ENCODE data around the gene MKNK2. TPM values are rescaled to one million over a fixed set of nuclear protein-coding genes. Genes with fewer than 3 reads are reported as not detected.

The MKNK2 gene
- total RNA-seq, 1 donor from 2014 or later: 272 TPM

DNA sequence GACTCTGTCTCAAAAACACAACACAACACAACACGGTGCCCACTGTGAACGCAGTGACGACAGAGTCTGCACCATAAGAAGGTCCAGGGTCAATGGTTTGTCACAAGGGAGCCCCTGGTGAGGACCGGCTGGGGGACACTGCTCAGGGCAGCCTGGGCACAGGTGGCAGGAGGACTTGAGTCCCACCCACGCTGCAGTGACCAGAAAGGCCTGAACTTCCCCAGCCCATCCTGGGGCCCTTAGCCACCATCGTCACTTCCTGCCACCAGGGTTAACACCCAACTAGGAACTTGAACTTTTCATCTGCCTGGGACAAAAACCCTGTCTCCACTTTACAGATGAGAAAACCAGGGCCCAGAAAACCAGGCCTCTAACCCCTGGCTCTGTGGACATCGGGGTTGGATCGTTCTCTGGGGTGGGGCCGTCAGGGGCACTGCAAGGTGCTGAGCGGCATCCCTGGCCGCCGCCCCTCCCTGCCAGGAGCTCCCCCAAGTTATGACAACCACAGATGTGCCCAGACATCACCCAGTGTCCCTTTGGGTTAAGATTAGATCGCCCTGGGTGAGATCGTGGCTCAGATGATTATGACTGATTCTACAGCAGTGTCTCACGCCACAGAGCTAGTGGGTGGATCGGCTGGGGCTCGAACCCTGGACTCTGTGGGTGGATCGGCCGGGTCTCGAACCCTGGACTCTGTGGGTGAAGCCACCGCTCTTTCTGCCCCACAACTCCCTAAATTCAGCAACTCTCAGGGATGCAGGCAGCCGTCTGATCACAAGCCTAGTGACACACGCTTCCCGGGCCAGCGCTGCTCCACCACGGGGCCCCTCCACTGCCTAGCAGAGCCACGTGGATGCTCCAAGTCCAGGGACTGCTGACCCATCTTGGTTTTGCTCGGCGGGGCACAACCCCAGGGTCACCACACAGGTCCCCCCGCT, 31.1 kb upstream of the MKNK2 start:
- DNase-seq (no peak), ATAC-seq (peak; percentile 28)
- intact Hi-C loops (cut with micrococcal nuclease): no loop called here

DNA sequence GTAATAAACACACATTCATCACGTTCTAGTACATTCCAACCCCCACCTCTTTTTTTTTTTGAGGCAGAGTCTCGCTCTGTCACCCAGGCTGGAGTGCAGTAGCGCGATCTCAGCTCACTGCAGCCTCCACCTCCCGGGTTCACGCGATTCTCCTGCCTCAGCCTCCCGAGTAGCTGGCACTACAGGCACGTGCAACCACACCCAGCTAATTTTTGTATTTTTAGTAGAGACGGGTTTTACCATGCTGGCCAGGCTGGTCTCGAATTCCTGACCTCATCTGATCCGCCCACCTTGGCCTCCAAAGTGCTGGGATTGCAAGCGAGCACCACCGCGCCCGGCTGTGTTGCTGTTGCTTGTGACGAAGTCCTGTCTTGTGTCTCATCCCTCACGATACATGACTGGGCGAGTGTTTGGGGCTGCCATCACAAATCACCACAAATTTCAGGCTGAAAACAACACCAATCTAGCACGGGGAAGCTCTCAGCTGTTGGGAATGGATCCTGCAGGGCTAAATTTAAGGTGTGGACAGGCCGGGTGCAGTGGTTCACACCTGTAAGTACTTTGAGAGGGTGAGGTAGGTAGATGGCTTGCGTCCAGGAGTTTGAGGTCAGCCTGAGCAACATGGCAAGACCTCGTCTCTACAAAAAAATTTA, 29.4 kb upstream of the MKNK2 start:
- ATAC-seq: no peak
- no peak for DNase-seq
- intact Hi-C loops (cut with micrococcal nuclease): no loop called here

DNA sequence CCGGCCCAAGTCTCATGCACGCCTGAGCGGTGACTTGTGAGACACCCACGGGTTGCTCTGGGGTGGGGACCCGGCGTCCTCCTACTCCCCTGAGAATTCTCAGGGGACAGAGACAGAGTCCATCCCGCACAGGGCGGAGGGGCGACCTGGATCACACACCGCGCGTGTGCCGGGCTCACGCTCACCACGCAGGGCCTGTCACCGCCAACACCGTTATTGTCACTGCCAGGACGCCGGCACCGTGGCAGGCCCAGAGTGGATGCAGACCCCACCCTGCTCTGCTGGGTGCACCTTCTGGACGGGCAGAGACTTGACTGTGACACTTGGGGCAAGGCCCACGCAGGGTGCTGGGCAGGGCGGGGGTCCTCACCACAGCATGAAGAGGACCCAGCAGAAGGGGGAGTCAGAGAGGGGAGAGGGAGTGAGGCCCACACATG, 28.8 kb upstream of the MKNK2 start:
- ATAC-seq: no peak
- no peak for DNase-seq
- intact Hi-C loops (cut with micrococcal nuclease): no loop called here

DNA sequence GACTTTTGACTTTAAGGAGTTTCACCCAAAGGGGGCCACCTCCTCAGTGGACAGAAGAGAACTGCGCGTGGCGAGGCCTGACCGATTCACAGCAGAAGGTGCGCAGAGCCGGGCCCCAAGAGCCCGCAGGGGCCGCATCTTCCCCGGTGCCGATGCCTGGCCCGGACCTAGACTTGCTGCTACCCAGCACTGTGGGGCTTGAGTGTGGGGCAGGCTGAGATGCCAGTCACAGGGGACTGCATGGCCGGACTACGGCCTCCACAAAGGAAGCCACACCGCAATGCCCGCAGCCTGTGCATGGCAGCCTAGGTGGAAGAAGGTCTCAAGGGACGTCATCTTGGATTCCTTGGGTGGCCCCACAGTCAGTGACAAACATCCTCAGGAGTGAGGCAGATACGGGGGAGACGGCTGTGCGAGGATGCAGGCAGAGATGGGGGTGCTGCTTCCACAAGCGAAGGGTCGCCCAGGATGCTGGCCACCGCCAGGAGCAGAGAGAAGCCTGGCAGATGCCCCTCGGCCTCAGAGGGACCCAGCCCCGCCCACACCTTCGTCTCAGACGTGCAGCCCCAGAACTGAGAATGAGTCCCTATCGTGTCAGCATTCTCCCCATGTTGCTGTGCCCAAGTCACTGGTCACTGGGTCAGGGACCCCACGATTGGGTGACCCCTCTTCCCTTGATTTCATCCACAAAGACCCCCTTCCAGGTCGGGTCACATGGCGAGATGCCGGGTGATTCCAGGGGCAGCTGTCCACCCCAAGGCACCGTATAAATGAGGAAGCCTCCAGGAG, 28.2 kb upstream of the MKNK2 start:
- no peak for DNase-seq
- intact Hi-C loops (cut with micrococcal nuclease): no loop called here
- no peak for ATAC-seq

DNA sequence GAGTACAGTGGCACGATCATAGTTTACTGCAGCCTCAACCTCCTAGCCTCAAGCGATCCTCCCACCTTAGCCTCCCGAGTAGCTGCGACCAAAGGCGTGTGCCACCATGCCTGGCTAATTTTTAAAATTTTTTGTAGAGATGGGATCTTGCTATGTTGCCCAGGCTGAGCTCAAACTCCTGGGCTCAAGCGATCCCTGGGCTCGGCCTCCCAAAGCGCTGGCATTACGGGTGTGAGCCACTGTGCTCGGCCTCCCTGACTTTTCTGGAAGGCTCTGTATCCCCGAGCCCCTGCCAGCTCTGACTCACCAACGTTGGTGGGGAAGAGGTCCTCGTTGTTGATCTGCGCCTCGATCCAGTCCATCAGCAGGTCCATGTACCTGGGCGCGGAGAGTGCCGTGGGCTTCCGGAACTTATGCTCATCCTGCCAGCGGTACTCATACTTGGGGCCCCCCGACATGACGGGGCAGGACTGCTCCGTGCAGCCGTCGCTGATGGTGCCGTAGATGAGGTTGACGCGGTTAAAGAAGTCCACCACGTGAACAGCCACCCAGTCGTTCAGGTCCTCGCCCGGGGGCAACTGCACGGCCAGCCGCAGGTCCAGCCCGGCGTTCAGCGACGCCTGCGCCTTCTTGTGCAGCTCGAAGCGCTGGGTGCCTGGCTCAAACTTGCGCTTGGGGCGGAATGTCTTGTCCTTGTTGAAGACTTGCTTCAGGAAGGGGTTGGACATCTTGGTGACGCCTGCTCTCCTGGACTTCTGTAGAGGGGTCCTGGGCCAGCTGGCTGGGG, 27.0 kb upstream of the MKNK2 start:
- ATAC-seq: no peak
- intact Hi-C loops (cut with micrococcal nuclease): no loop called here
- no peak for DNase-seq

DNA sequence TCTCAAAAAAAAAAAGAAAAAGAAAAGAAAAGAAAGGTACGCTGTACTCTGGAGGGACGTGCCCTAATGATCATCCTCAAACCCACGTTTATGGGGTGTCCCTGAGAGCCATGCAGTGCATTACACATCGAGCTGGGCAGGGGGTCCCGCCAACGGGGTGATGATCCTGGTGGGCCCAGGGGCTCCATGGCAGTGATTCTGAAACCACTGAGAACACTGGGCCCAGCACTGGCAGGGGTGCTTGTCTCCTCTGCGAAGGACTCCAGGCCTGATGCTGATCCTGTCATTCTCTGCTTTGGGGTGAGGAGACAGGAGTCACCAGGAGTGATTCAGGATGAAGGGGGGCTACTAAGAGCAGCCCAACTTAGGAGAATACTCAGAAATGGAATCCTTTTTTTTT, 26.4 kb upstream of the MKNK2 start:
- no peak for ATAC-seq
- intact Hi-C loops (cut with micrococcal nuclease): no loop called here
- no peak for DNase-seq

DNA sequence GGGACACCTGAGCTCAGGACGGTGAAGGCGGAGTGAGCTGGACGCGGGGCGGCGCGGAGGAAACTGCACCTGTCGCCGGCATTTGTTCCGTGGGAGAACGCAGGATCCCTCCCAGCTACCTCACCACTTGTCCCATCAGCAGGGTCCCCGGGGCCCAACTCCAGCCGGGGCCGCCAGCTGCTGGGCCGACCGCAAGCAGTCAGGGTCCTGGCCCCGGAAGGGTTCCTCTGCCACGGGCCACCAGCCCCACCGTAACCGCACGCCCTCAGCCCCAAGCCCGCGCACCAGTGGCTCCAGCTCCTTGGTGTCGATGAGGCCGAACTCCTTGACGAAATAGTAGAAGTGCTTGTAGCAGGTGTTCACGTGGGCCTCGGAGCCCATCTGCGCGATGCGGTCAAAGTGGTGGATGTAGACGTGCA, 25.5 kb upstream of the MKNK2 start:
- intact Hi-C loops (cut with micrococcal nuclease): no loop called here
- ATAC-seq: no peak
- no peak for DNase-seq

DNA sequence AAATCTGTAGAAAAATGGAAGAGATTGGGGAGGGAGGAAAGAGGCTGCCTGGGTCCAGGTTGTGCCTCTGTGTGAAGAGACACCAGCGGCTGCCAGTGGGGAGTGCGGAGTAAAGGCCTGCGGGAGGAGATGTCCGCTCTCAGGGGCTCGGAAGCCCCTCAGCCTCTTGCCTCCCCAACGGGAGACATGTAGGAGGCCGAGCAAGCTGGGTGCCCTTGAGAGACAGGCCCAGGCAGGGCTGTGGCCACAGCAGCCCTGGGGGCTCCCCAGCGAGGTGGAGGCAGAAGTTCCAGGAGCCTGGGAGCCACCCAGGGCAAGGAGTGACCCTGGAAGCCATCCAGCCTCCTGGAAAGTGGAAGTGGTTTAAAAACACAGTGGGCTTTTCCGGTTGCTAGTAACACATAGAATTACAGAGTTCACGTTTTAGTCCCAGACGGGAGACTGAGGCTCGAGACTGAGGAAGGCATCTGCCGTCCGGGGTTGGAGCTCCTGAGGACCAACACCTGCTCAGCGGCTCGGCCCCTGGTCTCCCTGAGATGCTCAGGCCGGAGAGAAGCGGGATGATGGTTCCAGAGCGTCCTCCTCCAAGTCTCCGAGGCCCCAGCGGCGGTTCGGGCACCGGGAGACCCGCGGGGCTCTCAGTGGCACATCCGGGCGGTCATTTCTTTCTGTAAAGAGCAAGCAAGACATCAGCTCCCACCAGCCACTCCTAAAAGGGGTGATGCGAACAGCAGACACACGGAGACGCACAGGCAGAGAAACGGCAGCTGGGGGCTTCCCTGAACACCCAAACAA, 21.9 kb upstream of the MKNK2 start:
- intact Hi-C loops (cut with micrococcal nuclease): no loop called here
- DNase-seq (no peak), ATAC-seq (no peak)

DNA sequence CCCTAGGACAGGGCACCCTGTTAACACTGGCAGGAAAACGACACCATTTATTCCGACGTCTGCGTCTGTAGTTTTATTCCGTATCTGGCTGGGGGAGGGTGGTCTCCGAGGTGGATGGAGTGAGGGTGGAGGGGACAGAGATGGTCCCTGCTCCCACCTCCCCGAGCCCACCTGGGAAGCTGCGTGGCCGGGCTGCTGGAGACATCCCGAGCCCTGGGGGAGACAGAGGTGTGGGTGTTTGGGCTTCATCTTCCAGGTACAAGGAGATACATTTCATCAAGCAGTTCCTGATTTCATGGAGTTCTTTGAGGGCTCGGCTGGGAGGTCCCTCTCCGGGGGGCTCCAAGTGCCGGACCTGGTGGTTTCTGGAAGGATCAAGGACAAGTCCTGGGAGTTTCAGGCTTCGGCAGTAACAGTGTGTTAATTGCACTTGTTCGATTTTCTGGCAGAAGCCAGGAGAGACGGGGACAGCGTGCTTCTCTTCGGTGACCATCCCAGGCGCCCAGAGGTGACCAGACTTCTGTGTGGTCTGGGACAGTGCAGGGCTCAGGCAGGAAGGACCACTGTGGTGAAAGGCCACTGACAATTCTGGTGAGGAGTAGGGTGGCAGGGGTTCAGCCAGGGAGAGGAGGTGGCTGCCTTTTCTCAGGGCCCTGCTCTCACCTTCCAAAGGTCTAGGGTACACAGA, 20.1 kb upstream of the MKNK2 start:
- DNase-seq (no peak), ATAC-seq (no peak)
- intact Hi-C loops (cut with micrococcal nuclease): no loop called here

DNA sequence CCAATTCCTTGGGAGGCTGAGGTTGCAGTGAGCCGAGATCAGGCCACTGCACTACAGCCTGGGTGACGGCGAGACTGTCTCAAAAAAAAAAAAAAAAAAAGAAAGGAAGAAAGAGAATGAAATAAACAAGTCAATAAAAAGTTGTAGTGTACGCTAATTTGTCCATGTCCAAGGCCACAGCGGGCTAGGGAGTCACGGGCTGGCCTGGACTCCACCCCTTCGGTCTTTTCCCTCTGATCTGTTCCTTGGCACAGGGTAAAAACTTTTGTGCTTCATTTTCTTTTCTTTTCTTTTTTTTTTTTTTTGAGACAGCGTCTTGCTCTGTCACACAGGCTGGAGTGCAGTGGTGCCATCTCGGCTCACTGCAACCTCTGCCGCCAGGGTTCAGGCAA, 19.4 kb upstream of the MKNK2 start:
- intact Hi-C loops (cut with micrococcal nuclease): no loop called here
- DNase-seq: no peak
- ATAC-seq: no peak

DNA sequence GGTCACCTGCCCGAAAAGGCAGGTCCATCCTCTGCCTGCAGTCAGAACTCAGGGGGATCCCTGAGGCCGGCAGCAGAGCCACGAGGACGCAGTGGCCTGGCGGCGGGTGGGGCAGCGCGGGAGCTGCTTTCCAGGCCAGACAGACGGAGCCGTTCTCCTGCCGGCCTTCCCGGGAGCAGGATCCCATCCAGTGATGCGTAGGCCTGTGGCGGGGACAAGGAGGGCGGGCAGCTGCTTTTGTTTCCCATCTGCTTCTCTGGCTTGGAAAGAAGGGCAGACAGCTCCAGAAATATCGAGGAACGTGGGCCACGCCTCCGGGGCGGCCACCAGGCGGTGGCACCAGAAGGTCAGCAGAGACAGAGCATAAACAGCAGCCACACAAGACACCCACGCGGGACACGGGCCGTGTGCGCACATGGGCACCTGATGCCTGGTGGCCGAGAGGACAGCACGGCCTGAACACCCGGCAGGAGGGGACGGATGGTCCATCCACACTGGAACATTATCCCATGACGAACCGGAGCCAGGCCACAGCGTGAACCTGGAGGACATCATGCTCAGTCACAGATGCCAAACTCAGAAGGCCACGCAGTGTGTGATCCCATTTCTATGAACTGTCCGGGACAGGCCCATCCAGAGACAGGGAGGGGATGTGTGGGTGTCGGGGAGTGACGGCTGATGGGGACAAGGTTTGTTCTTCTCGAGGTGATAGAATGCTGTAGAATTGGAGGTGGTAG, 13.9 kb upstream of the MKNK2 start:
- intact Hi-C loops (cut with micrococcal nuclease): loop anchor here (5.0 kb wide), 1 partner anchor 43 kb away; no protein-coding TSS in a partner anchor
- DNase-seq (peak; percentile 82), ATAC-seq (peak; percentile 35)

DNA sequence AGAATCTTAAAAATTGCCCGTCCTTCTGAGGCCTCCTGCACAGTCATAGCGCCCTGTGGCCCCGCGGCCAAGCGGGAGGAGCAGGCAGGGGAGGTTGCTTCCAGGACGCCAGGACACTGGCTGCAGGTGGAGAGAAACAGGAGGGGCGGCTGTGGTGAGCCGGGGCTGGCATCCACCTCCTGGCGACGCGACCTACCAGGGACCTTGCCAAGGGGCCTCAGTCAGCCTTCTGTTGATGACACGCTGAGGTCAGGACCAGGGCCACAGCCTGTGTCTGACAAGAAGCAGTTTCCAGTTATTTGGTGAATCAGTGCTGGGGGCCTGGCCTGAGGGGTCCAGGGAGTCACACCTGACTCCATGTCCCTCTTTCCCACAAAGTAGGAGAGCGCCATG, 13.3 kb upstream of the MKNK2 start:
- DNase-seq (peak; percentile 68), ATAC-seq (peak; percentile 1)
- intact Hi-C loops (cut with micrococcal nuclease): no loop called here

DNA sequence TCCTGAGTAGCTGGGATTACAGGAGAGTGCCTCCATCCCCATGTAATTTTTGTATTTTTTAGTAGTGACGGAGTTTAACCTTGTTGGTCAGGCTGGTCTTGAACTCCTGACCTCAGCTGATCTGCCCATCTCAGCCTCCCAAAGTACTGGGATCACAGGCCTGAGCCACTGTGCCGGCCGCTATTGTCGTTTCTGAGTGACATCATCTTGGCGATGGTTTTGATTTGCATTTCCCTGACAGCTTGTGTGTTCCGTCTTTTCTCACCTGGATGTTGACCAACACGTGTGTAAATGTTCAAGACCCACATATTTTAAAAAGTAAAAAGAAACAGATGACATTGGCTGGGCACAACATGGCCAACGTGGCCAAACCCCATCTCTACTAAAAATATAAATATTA, 12.8 kb upstream of the MKNK2 start:
- intact Hi-C loops (cut with micrococcal nuclease): no loop called here
- ATAC-seq (no peak), DNase-seq (no peak)

DNA sequence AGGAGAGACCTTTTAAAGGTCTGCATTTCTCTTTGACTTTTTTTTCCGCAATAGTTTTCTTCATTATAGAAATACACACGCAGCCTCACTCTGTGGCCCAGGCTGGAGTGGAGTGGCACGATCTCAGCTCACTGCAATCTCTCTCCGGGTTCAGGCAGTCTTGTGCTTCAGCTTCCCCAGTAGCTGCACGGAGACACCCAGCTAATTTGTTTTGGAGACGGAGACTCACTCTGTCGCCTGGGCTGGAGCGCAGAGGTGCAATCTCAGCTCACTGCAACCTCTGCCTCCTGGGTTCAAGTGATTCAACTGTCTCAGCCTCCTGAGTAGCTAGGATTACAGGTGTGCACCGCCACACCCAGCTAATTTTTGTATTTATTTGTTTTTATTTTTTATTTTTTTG, 11.7 kb upstream of the MKNK2 start:
- intact Hi-C loops (cut with micrococcal nuclease): no loop called here
- no peak for ATAC-seq
- no peak for DNase-seq

DNA sequence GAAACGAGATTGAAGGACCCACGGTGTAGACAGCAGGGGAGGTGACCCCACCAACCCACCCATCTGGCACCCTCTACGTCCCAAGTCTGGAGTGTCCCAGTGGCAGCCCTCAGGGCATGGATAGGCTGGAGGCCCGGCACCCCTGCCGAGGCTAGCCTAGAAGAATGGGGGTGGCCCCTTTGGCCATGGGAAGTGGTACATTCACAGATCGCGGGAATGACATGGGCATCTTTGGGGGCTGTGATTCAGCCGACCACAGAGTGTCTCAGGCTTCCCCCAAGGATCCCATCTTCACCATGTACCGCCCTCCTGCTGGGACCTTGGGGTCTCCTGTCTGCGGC, 11.3 kb upstream of the MKNK2 start:
- intact Hi-C loops (cut with micrococcal nuclease): no loop called here
- ATAC-seq: no peak
- DNase-seq: no peak

DNA sequence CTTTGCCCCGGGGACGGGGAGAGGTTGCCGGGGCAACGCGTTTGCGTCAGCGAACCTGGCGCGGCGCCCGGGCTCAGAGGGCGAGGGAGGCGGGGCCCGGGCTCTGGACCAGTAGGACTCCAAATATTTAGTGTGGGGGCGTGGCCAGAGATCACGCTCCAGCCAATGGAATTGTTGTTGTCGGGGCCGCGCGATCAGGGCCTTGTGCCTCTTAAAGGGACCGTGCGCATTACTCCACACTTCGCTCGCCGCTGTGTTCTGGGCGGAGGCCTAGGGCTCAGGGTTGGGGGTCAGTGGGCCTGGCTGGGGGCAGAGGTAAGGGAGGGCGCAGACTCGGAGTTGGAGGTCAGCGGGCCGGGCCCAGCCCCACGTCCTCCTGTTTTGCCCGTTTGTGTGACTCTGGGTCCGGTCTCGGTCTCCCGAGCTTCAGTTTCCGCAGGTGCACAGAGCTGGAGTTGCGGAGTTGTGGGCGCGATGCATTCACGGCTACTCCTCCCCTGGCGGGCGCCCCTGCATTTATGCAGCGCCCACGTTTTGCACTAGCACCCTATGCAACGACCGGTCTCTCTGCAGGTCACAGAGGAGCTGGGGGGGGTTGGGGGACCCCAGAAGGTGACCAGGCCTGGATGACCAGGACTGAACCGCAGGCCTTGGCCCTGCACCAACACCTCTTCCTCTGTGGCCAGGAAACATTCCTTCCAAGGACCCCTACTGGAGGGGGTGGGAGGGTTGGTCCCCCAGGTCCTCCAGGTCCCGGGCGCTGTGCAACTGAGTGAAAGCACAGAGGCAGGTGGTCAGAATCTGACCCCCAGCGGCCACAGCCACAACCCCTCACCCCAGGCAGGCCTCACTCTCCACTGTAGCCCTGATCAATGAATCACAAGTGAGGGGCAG, 10.7 kb upstream of the MKNK2 start:
- DNase-seq (peak; percentile 100), ATAC-seq (peak; percentile 82)
- intact Hi-C loops (cut with micrococcal nuclease): no loop called here

Data from left ventricle myocardium superior (tissue), 1 donor.